ENCODE measurements around the gene EPB41L2. TPM values are rescaled to one million over a fixed set of nuclear protein-coding genes. Genes with fewer than 3 reads are reported as not detected.
"Not testable (repeated sequence)": the region's sequence is repeated elsewhere in the genome, so short reads cannot be mapped to it uniquely, and the experiment has no call there.

Gene EPB41L2
- total and polyA plus RNA-seq, 10 donors: 19.3 to 210 (median 123) TPM

DNA sequence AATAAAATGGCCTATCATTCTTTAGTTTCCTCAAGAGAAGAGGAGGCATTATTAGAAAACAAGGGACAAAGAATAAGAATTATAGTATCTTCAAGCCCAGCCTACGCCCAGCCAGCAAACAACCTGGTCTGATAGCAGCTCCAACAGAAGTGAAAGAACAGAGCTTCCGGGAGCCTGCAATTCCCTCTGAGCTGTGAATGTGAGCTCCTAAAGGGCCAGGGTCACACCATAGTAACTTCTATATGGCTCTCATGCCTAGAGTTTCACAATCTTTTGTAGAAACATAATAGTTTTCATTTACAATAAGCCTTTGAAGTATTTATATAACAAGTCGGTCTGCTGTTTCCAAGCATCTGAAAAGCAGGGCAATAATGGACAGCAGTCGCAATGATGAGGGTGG lies 119.3 kb downstream of the EPB41L2 start:
- no peak for TF ChIP-seq POLR2A (IDR thresholded peaks at IDR 0.05)
- TF ChIP-seq, protein P1, sequence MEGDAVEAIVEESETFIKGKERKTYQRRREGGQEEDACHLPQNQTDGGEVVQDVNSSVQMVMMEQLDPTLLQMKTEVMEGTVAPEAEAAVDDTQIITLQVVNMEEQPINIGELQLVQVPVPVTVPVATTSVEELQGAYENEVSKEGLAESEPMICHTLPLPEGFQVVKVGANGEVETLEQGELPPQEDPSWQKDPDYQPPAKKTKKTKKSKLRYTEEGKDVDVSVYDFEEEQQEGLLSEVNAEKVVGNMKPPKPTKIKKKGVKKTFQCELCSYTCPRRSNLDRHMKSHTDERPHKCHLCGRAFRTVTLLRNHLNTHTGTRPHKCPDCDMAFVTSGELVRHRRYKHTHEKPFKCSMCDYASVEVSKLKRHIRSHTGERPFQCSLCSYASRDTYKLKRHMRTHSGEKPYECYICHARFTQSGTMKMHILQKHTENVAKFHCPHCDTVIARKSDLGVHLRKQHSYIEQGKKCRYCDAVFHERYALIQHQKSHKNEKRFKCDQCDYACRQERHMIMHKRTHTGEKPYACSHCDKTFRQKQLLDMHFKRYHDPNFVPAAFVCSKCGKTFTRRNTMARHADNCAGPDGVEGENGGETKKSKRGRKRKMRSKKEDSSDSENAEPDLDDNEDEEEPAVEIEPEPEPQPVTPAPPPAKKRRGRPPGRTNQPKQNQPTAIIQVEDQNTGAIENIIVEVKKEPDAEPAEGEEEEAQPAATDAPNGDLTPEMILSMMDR (IDR thresholded peaks at IDR 0.05 in 8 of 11, conservative IDR thresholded peaks at IDR 0.05 in 3 of 11): no peak
- Histone ChIP-seq H3K9me3 (no peaks in the 10 kb centered on the region), H3K27me3 (replicated peaks in 1 of 7) (no peaks in the 10 kb centered on the region), H3K4me3 (no peak overlapping the region), H3K4me1 (peaks cover 0 to 26% (median 0%) of the 10 kb centered on the region in 6 donors), H3K27ac (no peak overlapping the region), H3K36me3 (no peaks in the 10 kb centered on the region)
- DNase-seq: no peak
- 68 to 94% (median 81%) methylated on average over 4 of the region's 4 CpGs for WGBS, 5 donors
- intact Hi-C loops (cut with DNase I; ENCODE audit: low total_unique reads): no loop called here

DNA sequence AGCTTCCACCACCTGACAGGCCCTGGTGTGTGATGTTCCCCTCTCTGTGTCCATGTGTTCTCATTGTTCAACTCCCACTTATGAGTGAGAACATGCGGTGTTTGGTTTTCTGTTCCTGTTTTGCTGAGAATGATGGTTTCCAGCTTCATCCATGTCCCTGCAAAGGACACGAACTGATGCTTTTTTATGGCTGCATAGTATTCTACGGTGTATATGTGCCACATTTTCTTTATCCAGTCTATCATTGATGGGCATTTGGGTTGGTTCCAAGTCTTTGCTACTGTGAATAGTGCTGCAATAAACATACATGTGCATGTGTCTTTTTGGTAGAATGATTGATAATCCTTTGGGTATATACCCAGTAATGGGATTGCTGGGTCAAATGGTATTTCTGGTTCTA lies 120.3 kb downstream of the EPB41L2 start:
- 85 to 96% (median 90%) methylated on average over 3 of the region's 3 CpGs for WGBS, 5 donors
- H3K27ac ChIP-seq; intact Hi-C loops (cut with DNase I; ENCODE audit: low total_unique reads); H3K9me3 ChIP-seq; DNase-seq; H3K36me3 ChIP-seq; H3K27me3 ChIP-seq (replicated peaks in 1 of 7); H3K4me3 ChIP-seq: not testable (repeated sequence)
- H3K4me1 ChIP-seq: peaks cover 0 to 26% (median 0%) of the 10 kb centered on the region in 6 donors

DNA sequence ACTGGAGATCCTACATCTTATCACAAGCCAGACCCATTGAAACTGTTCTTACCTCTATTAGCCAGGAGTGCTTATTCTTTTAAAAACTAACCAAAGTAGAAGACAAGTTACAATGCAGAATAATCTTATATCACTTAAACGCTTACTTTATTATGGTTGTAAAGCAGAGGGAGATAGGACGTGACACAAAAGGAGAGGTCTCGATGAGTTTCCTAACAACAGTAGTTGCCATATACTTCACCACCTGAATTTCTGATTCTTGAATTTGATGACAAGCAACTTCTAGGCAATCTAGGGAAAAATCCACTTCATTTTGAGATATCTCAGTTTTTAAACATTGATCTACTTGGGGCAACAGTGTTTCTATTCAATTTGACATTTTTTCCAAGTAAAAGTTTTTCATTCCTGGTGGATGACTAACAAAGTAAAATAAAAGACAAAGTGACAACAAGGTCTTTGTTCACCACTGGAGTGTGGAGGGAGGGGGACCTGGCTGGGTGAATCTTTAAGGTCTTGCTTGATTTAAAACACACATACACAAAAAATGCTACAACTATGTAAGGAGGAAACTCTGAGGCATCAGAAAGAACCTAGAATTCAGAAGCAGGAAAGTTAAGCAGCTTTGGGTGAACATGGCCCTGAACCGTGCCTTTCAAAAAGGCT lies 125.0 kb downstream of the EPB41L2 start:
- Histone ChIP-seq H3K27me3 (replicated peaks in 1 of 7) (no peaks in the 10 kb centered on the region), H3K9me3 (no peaks in the 10 kb centered on the region), H3K4me3 (no peak overlapping the region), H3K4me1 (peaks cover 0 to 17% (median 2%) of the 10 kb centered on the region in 6 donors), H3K27ac (no peak overlapping the region), H3K36me3 (peaks cover 0 to 4% (median 0%) of the 10 kb centered on the region in 6 donors)
- no peak for DNase-seq
- WGBS, 5 donors: 92 to 97% (median 94%) methylated on average over 4 of the region's 4 CpGs
- TF ChIP-seq POLR2AphosphoS5 (IDR thresholded peaks at IDR 0.05): no peak
- TF ChIP-seq, protein P1 (IDR thresholded peaks at IDR 0.05 in 8 of 11, conservative IDR thresholded peaks at IDR 0.05 in 3 of 11): no peak
- TF ChIP-seq POLR2A (IDR thresholded peaks at IDR 0.05): no peak
- intact Hi-C loops (cut with DNase I; ENCODE audit: low total_unique reads): no loop called here

DNA sequence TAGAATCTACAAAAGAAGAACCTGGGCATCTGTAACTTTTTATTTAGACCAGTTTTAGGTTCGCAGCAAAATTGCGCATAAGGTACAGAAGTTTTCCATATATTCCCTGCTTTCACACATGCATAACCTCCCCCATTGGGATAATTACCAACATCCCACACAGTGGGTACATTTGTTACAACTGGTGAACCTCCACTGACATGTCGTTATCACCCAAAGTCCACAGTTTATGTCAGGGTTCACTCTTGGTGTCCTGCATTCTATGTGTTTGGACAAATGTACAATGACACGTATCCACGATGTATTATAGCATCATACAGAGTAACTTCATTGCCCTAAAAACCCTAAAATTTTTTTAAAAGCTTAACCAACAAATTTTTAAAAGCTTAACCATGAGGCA lies 126.1 kb downstream of the EPB41L2 start:
- DNase-seq: no peak
- no peak overlapping the region for H3K4me3 ChIP-seq
- no peaks in the 10 kb centered on the region for H3K9me3 ChIP-seq
- peaks cover 0 to 4% (median 0%) of the 10 kb centered on the region in 6 donors for H3K36me3 ChIP-seq
- intact Hi-C loops (cut with DNase I; ENCODE audit: low total_unique reads): no loop called here
- 81 to 96% (median 94%) methylated on average over 5 of the region's 5 CpGs for WGBS, 5 donors
- H3K27me3 ChIP-seq (replicated peaks in 1 of 7): no peaks in the 10 kb centered on the region
- TF ChIP-seq POLR2A (IDR thresholded peaks at IDR 0.05) (no peak), POLR2AphosphoS5 (IDR thresholded peaks at IDR 0.05) (no peak)
- TF ChIP-seq, protein P1 (IDR thresholded peaks at IDR 0.05 in 8 of 11, conservative IDR thresholded peaks at IDR 0.05 in 3 of 11): no peak
- peaks cover 0 to 17% (median 3%) of the 10 kb centered on the region in 6 donors for H3K4me1 ChIP-seq
- H3K27ac ChIP-seq: no peak overlapping the region

Measured in spleen (tissue), 11 donors.